ENCODE measurements around the gene PCBP3.

- TF ChIP-seq, protein P1, sequence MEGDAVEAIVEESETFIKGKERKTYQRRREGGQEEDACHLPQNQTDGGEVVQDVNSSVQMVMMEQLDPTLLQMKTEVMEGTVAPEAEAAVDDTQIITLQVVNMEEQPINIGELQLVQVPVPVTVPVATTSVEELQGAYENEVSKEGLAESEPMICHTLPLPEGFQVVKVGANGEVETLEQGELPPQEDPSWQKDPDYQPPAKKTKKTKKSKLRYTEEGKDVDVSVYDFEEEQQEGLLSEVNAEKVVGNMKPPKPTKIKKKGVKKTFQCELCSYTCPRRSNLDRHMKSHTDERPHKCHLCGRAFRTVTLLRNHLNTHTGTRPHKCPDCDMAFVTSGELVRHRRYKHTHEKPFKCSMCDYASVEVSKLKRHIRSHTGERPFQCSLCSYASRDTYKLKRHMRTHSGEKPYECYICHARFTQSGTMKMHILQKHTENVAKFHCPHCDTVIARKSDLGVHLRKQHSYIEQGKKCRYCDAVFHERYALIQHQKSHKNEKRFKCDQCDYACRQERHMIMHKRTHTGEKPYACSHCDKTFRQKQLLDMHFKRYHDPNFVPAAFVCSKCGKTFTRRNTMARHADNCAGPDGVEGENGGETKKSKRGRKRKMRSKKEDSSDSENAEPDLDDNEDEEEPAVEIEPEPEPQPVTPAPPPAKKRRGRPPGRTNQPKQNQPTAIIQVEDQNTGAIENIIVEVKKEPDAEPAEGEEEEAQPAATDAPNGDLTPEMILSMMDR (IDR thresholded peaks at IDR 0.05) = no peak
- TF ChIP-seq EZH2phosphoT487 (IDR thresholded peaks at IDR 0.05) = no peak
- no peak for TF ChIP-seq EZH2 (IDR thresholded peaks at IDR 0.05)
Observed at GRCh38 chr21:45811136-45811535, 167.6 kb downstream of the PCBP3 start.
